HG03432 (cell line): ENCODE measurements around the gene DNAJC28.
A peak's percentile ranks its signal among the peaks of the same experiment; 100 is the strongest.
"Not testable (repeated sequence)": the region's sequence is repeated elsewhere in the genome, so short reads cannot be mapped to it uniquely, and the experiment has no call there.

Source experiments
- ATAC-seq: cut with Tn5 transposase; IDR thresholded peaks from one replicate; pipeline ENCODE4 v1.9.1; 2021; ENCODE audit warnings: mild to moderate bottlenecking, moderate library complexity; ENCODE audit not compliant: unreplicated experiment

The DNAJC28 gene

GRCh38 chr21:33491373-33492102 lies at the start of gene DNAJC28:
TSS of gene DNAJC28 (minus strand) at chr21:33491716. CDS start at chr21:33489393, 2,323 bp downstream.
- peak; percentile 98 for ATAC-seq

- ATAC-seq: no peak
Measured at GRCh38 chr21:33541105-33541711, 49.7 kb upstream of the DNAJC28 start.

- no peak for ATAC-seq
Measured at GRCh38 chr21:33540711-33541104, 49.2 kb upstream of the DNAJC28 start.

GRCh38 chr21:33539616-33540015 lies 48.1 kb upstream of the DNAJC28 start:
- ATAC-seq: no peak

- no peak for ATAC-seq
Measured at GRCh38 chr21:33537212-33537611, 45.7 kb upstream of the DNAJC28 start.

GRCh38 chr21:33531007-33531406 lies 39.5 kb upstream of the DNAJC28 start:
- no peak for ATAC-seq

GRCh38 chr21:33522953-33523349 lies 31.4 kb upstream of the DNAJC28 start:
- ATAC-seq: no peak

GRCh38 chr21:33522297-33522952 lies 30.9 kb upstream of the DNAJC28 start:
- no peak for ATAC-seq

- no peak for ATAC-seq
Measured at GRCh38 chr21:33518899-33519298, 27.4 kb upstream of the DNAJC28 start.

- no peak for ATAC-seq
Measured at GRCh38 chr21:33514229-33514628, 22.7 kb upstream of the DNAJC28 start.

GRCh38 chr21:33512481-33512880 lies 21.0 kb upstream of the DNAJC28 start:
- no peak for ATAC-seq

GRCh38 chr21:33511639-33512038 lies 20.1 kb upstream of the DNAJC28 start:
- no peak for ATAC-seq

- ATAC-seq: no peak
Measured at GRCh38 chr21:33510826-33511225, 19.3 kb upstream of the DNAJC28 start.

- ATAC-seq: not testable (repeated sequence)
Measured at GRCh38 chr21:33507003-33507402, 15.5 kb upstream of the DNAJC28 start.

GRCh38 chr21:33505833-33506232 lies 14.3 kb upstream of the DNAJC28 start:
- no peak for ATAC-seq

- no peak for ATAC-seq
Measured at GRCh38 chr21:33496345-33496744, 4.8 kb upstream of the DNAJC28 start.

- ATAC-seq: no peak
Measured at GRCh38 chr21:33495743-33496142, 4.2 kb upstream of the DNAJC28 start.

GRCh38 chr21:33493756-33494155 lies 2.2 kb upstream of the DNAJC28 start:
- ATAC-seq: no peak

- no peak for ATAC-seq
Measured at GRCh38 chr21:33492571-33492970, 1.1 kb upstream of the DNAJC28 start.

- no peak for ATAC-seq
Measured at GRCh38 chr21:33490991-33491372, 534 bp downstream of the DNAJC28 start.

GRCh38 chr21:33488936-33489335 lies 2.6 kb downstream of the DNAJC28 start:
- ATAC-seq: no peak

- no peak for ATAC-seq
Measured at GRCh38 chr21:33487996-33488395, 3.5 kb downstream of the DNAJC28 start.
